ENCODE results near the gene TTC23.
"Not testable (repeated sequence)": the region's sequence is repeated elsewhere in the genome, so short reads cannot be mapped to it uniquely, and the experiment has no call there.

The TTC23 gene

GRCh38 chr15:99197856-99198255 lies 51.5 kb downstream of the TTC23 start:
- DNase-seq (ENCODE audit: low read depth in 2 of 2) = no peak

DNA sequence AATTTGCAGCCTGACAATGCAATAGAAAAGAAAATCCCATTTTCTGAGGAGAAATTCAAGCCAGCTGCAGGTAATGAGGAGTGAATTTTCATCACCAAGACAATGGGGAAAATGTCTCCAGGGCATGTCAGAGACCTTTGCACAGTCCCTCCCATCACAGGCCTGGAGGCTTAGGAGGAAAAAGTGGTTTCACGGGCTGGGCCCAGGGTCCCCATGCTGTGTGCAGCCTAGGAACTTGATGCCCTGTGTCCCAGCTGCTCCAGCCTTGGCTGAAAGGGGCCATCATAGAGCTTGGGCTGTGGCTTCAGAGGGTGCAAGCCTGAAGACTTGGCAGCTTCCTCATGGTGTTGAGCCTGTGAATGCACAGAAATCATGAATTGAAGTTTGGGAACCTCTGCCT lies 57.2 kb downstream of the TTC23 start:
- DNase-seq (ENCODE audit: low read depth in 2 of 2) = not testable (repeated sequence)

DNA sequence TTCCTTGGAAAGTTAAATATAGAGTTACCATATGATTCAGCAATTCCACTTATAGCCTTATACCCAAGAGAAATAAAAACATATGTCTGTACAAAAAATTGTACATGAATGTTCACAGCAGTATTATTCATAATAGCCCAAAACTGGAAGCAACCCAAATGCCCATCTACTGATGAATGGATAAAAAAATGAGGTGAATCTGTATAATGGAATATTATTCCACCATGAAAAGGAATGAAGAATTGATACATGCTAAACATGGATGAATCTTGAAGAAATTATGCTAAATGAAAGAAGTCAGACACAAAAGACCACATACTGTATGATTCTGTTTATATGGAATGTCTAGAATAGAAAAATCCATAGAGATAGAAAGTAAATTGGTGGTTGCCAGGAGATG lies 61.4 kb downstream of the TTC23 start:
- no peak for DNase-seq (ENCODE audit: low read depth in 2 of 2)

- no peak for DNase-seq (ENCODE audit: low read depth in 2 of 2)
Measured at GRCh38 chr15:99185414-99186130, 63.8 kb downstream of the TTC23 start.

- no peak for DNase-seq (ENCODE audit: low read depth in 2 of 2)
Measured at GRCh38 chr15:99182791-99183190, 66.6 kb downstream of the TTC23 start.

DNA sequence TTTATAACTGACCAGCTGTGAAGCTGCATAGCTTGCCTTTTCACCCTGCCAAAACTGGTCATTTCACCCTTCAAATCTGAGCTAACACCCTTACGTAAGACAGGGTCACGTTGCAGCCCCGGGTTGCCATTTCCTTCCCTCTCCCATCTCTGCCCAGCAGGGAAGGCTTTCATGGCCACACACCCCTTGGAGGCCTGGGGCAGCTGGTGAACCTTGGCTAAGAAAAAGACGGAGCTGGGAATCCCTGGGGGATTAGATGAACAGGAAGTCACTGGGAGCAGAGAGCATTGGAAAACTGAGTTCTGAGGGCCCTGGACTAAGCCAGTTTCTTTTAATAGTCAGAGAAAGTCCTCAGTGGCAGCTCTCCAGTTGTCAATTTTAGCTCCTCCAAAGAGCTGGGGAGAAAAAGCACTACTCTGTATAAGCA lies 67.8 kb downstream of the TTC23 start:
- DNase-seq (ENCODE audit: low read depth in 2 of 2) = no peak

DNA sequence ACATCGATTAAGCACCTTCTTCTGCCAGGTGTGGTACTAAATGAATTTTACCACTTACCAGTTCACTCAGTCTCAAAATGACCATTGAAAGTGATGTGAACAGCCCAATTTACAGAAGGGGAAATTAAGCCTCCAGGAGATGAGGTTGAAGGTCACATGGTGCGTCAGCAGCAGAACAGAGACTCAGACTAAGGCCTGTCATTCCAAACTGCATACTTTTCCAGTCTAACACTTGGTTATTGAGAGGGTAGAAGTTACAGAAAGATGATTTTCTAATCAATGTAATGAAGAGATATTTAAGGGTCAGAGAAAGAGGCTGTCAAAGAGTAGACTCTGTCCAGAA lies 68.4 kb downstream of the TTC23 start:
- DNase-seq (ENCODE audit: low read depth in 2 of 2) = no peak

- no peak for DNase-seq (ENCODE audit: low read depth in 2 of 2)
Measured at GRCh38 chr15:99180086-99180963, 69.1 kb downstream of the TTC23 start.

- DNase-seq (ENCODE audit: low read depth in 2 of 2) = no peak
Measured at GRCh38 chr15:99177679-99178078, 71.7 kb downstream of the TTC23 start.

GRCh38 chr15:99176757-99177156 lies 72.6 kb downstream of the TTC23 start:
- no peak for DNase-seq (ENCODE audit: low read depth in 2 of 2)

DNA sequence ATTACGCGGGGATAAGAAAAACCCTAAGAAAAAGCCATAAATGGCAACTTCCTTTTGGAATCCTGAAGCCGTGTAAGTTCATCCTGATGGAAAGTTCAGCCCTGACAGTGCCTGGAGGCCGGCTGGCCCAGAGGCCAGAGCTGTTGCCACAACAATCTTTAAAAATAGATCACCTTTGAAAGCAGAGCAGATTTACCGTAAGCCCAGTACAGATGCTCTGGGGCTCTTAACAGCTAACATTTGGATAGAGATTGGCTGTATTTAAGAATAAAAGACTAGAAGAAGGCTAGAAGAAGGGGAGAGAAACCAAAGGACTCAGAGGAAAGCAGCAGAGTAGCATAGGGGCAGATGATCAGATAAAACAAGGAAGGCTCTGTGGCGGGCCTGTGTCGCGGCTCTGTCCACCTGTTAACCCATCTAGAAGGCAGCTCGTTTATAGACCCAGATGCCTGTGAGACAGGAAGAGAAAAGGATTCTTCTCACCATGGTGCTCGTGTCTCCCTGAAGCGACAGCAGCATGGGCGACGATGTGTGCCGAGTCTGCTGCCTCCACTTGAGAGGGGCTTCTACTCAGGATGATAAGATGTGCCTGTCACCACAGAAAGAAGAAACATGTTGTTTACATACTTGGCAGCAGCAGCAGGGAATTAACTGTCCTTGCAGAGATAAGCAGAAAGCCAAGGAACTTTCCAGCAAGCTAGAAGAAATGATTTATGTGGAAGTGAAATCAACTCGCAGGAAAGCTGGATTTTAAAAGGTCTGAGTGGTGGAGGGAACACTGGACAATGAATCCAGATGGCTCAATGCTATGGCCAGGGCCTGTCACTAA lies 74.6 kb downstream of the TTC23 start:
- no peak for DNase-seq (ENCODE audit: low read depth in 2 of 2)

GRCh38 chr15:99172989-99173388 lies 76.4 kb downstream of the TTC23 start:
- DNase-seq (ENCODE audit: low read depth in 2 of 2) = no peak

DNA sequence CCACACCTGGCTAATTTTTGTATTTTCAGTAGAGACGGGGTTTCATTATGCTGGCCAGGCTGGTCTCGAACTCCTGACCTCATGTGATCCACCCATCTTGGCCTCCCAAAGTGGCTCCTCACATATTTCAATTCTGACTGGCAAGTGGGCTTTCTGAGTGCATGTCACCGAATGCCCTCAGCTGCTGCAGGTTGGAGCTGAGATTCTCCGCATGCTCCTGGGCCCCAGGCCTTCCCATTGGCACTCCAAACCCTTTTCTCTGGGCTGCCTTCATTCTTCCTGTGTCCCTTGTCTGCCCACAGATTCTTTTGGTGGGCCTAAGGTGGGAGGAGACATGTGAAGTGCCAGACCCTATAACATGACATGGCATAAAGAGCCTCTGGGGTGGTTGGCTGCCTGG lies 77.2 kb downstream of the TTC23 start:
- no peak for DNase-seq (ENCODE audit: low read depth in 2 of 2)

GRCh38 chr15:99170476-99171065 lies 78.8 kb downstream of the TTC23 start:
- no peak for DNase-seq (ENCODE audit: low read depth in 2 of 2)

DNA sequence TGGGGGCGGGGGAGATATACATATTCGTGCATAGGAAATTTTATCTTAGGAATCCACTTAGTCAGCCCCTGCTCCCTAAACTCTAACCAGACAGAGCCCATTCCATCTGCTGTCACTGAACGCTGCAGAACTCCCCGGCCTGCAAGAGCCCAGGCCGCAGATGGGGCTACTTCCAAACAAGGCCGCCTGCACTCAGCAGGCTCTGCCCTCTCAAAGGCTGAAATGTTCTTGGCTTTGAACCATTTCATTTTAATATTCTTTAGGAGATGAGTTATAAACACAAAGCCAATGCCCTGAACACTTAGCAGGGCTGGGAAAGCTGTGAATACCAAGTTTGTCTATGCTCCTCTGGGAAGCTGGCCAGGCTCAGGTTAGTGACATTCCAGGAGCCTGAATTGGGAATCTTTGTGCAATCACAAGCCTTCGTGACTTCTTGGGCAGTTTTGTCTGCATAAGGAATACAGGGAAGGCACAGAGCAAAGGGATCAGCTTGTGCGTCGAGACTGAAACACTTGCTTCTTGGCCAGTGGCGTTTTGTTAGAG lies 79.5 kb downstream of the TTC23 start:
- DNase-seq (ENCODE audit: low read depth in 2 of 2) = no peak

DNA sequence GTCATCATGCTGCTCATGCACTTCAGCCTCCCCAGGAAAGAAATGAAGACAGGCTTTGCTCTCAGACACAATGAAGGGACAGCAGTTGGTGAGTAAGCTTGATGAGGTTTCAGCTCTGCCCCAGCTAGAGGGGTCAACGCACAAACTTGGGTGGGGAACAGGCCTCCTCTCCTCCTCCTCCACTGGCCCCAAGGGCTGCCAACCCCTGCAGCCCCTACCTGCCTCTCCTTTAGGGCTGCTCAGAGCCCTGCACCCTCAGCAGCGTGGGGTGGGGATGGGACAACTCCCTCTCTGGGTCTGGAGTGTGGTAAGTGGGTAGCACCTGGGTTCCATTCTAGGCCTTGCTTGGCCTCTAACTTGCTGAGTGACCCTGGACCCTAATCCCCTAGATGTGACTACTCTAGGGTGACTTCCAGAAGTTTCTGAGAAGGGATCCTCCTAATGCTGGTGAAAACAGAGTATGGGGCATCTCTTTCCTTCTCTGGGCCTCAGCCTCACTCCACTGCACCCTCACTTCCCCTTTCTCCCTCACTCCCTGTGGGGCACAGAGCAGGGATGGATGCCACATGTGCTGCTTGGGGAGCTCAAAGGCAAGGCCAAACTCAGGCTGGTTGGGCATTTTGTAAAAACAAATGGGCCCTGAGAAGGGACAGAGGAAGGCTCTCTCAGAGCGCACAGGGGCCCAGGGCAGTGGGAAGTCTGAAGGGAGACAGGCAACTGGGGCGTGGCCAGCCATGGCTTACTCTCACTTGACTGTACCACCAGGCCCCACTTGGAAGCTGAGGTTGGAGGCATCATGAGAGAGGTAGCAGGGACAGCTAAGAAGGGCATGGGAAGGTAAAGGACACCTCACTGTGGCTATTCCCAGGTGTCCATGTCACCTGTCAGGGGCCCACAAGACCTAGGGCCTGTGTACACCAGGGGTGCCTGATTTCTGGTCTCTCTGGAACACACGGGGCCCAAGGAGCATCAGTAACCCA lies 80.5 kb downstream of the TTC23 start:
- no peak for DNase-seq (ENCODE audit: low read depth in 2 of 2)

GRCh38 chr15:99167640-99168039 lies 81.7 kb downstream of the TTC23 start:
- no peak for DNase-seq (ENCODE audit: low read depth in 2 of 2)

DNA sequence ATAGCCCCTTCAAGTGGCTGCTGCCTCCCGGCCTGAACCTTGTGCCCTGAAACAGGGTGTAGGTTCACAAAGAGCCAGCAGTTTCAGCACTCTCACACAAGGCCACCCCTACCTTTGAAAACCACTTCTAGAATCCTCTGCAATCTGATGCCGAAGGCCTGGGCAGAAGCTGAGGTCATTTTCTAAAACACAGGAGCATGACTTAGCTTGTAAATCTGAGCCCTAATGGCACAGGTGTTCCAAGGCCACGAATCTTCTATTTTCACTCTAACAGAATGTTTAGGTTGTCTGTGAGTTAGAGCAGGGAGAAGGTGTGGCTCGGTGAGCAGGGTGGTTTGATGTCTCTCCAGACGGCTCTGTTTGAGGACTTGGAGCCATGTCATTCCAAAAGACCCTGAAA lies 82.2 kb downstream of the TTC23 start:
- DNase-seq (ENCODE audit: low read depth in 2 of 2) = no peak

DNA sequence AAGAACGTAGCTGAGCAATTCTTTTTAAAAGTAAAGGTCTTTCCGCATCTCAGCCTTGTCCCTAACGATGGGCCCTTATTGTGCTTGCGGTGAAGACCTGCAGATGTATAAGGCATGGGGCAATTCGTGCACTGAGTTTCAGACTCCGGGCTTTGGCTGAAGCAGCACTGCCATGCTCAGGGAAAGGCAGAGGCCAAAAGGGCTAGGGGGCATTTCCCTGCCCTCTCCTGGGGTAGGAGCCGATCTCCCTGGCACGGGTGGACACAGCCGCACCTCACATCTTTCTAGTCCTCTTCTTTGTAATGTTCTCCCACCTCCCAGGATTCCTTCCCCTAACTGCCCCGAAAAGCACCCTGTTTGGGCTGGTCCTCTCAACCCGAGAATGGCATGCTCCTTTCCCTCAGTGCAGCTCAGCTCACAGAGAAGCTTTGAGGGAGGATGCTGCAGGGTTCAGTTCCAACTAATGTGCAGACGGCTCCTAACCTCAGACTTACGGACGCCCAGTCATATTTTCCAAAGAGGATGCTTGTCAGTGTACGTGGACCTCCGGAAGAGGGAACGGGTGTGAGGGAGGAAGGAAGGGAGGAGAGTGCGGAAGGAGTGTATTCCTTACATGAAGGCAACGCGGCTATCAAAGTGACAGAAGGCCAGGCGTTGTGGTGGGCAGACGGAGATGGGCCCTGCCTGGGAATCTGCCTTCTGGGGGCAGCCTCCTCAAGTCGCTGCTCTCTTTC lies 83.3 kb downstream of the TTC23 start:
- no peak for DNase-seq (ENCODE audit: low read depth in 2 of 2)

Measured in stimulated activated CD4-positive, alpha-beta T cell treated with anti-CD3 and anti-CD28 coated beads, Interleukin-4, amount 100 ng/mL, for 48 hours (primary cell).